Neural cell (in vitro differentiated cells): Measurements from ENCODE around the gene NDE1.

ENCODE experiments used
- EP300 ChIP-seq: fragments of 450-650 bp; conservative IDR thresholded peaks from 2 replicates; pipeline ENCODE4 v1.6.1; 2014; ENCODE audit warnings: antibody characterized with exemption, mild to moderate bottlenecking, moderate library complexity; ENCODE audit not compliant: poor library complexity, severe bottlenecking
- EZH2 ChIP-seq: fragments of 200-600, 300-800 bp; shearing (Covaris generic), sonication (generic); IDR thresholded peaks from 2 replicates; pipeline ENCODE4 v1.6.1; 2014; ENCODE audit warnings: antibody characterized with exemption, low read length, borderline replicate concordance, mild to moderate bottlenecking; ENCODE audit not compliant: insufficient read depth, poor library complexity, severe bottlenecking
- MXI1 ChIP-seq: fragments of 450-650 bp; conservative IDR thresholded peaks from 2 replicates; pipeline ENCODE4 v1.6.1; 2014; ENCODE audit warnings: antibody characterized with exemption, mild to moderate bottlenecking; ENCODE audit not compliant: poor library complexity, severe bottlenecking
- POLR2AphosphoS5 ChIP-seq: IDR thresholded peaks from 2 replicates; pipeline ENCODE4 v1.6.1; 2012
- TF ChIP-seq, protein P1 (sequence below): fragments of 450-650 bp; IDR thresholded peaks from 2 replicates; pipeline ENCODE4 v1.5.1; 2014; ENCODE audit warnings: antibody characterized with exemption, mild to moderate bottlenecking, moderate library complexity; ENCODE audit not compliant: poor library complexity, severe bottlenecking
- TF ChIP-seq, protein P2 (sequence below): IDR thresholded peaks from 2 replicates; pipeline ENCODE4 v1.6.1; 2012; ENCODE audit warnings: borderline replicate concordance

DNA sequence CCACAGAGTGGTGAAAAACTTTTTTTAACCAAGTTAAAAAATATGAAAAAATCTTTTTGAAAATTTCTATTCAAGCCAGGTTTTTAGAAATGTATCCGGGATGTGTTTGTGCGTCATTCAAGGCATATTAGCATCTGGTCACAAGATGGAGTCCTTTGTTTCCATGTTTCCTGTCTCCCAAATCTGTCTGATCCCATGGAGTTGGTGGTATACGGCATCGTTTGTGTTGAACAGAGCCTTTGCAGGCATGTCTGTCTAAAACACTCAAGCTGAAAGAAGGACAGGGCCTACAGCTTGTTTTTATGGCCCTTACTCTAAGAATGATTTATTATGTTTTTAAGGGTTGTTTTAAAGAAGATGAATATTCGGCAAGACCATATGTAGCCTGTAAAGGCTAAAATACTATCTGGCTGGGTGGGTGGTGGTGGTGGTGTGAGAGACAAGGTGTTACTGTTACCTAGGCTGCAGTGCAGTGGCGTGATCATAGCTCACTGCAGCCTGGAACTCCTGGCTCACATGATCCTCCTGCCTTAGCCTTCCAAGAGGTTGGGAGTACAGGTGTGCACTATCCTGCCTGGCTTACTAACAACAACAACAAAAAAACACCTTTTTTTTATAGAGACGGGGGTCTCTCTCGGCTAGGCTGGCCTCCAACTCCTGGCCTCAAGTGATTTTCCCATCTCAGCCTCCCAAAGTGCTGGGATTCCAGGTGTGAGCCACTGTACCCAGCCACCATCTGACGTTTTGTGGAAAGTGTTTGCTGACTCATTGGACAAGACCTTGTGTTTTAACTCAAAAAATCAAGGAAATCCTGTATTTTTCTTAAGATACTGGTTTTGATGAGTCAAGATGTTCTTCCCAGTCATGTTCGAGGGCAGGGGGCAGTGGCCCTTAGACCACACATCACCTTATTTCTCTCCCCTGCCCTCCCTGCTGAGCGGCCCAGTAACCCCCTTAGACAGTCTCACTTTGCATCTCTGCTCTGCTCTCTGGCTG is 52.2 kb downstream of the NDE1 start:
- TF ChIP-seq EP300 (no peak), EZH2 (no peak), POLR2AphosphoS5 (no peak), MXI1 (no peak)
- TF ChIP-seq, protein P1, sequence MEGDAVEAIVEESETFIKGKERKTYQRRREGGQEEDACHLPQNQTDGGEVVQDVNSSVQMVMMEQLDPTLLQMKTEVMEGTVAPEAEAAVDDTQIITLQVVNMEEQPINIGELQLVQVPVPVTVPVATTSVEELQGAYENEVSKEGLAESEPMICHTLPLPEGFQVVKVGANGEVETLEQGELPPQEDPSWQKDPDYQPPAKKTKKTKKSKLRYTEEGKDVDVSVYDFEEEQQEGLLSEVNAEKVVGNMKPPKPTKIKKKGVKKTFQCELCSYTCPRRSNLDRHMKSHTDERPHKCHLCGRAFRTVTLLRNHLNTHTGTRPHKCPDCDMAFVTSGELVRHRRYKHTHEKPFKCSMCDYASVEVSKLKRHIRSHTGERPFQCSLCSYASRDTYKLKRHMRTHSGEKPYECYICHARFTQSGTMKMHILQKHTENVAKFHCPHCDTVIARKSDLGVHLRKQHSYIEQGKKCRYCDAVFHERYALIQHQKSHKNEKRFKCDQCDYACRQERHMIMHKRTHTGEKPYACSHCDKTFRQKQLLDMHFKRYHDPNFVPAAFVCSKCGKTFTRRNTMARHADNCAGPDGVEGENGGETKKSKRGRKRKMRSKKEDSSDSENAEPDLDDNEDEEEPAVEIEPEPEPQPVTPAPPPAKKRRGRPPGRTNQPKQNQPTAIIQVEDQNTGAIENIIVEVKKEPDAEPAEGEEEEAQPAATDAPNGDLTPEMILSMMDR, result no peak
- TF ChIP-seq, protein P2, sequence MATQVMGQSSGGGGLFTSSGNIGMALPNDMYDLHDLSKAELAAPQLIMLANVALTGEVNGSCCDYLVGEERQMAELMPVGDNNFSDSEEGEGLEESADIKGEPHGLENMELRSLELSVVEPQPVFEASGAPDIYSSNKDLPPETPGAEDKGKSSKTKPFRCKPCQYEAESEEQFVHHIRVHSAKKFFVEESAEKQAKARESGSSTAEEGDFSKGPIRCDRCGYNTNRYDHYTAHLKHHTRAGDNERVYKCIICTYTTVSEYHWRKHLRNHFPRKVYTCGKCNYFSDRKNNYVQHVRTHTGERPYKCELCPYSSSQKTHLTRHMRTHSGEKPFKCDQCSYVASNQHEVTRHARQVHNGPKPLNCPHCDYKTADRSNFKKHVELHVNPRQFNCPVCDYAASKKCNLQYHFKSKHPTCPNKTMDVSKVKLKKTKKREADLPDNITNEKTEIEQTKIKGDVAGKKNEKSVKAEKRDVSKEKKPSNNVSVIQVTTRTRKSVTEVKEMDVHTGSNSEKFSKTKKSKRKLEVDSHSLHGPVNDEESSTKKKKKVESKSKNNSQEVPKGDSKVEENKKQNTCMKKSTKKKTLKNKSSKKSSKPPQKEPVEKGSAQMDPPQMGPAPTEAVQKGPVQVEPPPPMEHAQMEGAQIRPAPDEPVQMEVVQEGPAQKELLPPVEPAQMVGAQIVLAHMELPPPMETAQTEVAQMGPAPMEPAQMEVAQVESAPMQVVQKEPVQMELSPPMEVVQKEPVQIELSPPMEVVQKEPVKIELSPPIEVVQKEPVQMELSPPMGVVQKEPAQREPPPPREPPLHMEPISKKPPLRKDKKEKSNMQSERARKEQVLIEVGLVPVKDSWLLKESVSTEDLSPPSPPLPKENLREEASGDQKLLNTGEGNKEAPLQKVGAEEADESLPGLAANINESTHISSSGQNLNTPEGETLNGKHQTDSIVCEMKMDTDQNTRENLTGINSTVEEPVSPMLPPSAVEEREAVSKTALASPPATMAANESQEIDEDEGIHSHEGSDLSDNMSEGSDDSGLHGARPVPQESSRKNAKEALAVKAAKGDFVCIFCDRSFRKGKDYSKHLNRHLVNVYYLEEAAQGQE, result no peak
